WERI-Rb-1 (cell line): ENCODE measurements around the gene EVPLL.
"Not testable (repeated sequence)": the region's sequence is repeated elsewhere in the genome, so short reads cannot be mapped to it uniquely, and the experiment has no call there.

Source experiments
- DNase-seq: peaks from one replicate; pipeline ENCODE4 v3.0.0-alpha.2; 2020
- H3K27ac ChIP-seq: fragments of 250-450 bp; sonication (Bioruptor Pico); 2 replicates; pipeline ENCODE4 v1.5.1; 2020; ENCODE audit warnings: mild to moderate bottlenecking, moderate library complexity
- H3K27me3 ChIP-seq: fragments of 250-450 bp; sonication (Bioruptor Pico); 2 replicates; pipeline ENCODE4 v1.5.1; 2021; ENCODE audit warnings: mild to moderate bottlenecking, low read depth, moderate library complexity; ENCODE audit not compliant: insufficient read depth, severe bottlenecking
- H3K36me3 ChIP-seq: fragments of 250-450 bp; sonication (Bioruptor Pico); 2 replicates; pipeline ENCODE4 v1.5.1; 2020; ENCODE audit warnings: mild to moderate bottlenecking, moderate library complexity
- H3K4me3 ChIP-seq: 2 replicates; pipeline ENCODE4 v1.5.1; 2011; ENCODE audit warnings: low read depth, mild to moderate bottlenecking, control low read depth, low read length
- H3K9me3 ChIP-seq: fragments of 250-450 bp; sonication (Bioruptor Pico); 2 replicates; pipeline ENCODE4 v1.5.1; 2021; ENCODE audit warnings: mild to moderate bottlenecking, moderate library complexity; ENCODE audit not compliant: severe bottlenecking
- TF ChIP-seq, protein P1 (sequence below): IDR thresholded peaks from 2 replicates; pipeline ENCODE4 v1.5.1; 2011; ENCODE audit warnings: low read depth, mild to moderate bottlenecking, control low read depth, inconsistent platforms, low read length

EVPLL gene

DNA sequence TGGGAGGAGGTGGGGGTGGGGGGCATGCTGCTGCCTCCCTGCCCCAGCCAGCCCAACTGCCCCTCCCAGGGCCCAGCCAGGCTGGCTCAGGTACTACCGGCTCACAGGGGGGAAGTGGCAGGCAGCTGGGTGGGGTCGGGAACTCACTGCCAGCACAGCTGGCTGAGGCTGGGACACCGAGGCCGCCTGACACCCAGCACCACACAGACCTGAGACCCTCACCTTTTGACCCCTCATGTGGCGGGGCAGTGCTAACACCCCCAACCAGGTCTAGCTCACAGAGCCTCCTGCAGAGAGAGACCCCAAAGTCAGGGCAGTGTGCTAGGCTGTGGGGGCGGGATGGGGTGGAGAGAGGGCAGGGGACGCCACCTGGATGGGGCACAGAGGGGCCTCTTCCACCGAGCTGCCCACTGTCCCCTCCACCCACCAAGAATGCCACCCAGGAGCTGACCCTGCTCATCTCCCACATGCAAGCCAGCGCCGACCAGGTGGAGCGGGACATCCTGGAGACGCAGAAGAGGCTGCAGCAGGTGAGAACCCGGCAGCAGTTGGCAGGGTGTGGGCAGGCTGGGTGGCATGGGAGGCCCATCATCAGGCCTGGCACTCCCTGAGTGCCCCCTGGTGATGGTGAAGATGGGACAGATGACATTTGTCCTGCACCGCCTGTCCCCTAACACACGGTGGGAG lies 3.0 kb downstream of the EVPLL start:
- TF ChIP-seq, protein P1, sequence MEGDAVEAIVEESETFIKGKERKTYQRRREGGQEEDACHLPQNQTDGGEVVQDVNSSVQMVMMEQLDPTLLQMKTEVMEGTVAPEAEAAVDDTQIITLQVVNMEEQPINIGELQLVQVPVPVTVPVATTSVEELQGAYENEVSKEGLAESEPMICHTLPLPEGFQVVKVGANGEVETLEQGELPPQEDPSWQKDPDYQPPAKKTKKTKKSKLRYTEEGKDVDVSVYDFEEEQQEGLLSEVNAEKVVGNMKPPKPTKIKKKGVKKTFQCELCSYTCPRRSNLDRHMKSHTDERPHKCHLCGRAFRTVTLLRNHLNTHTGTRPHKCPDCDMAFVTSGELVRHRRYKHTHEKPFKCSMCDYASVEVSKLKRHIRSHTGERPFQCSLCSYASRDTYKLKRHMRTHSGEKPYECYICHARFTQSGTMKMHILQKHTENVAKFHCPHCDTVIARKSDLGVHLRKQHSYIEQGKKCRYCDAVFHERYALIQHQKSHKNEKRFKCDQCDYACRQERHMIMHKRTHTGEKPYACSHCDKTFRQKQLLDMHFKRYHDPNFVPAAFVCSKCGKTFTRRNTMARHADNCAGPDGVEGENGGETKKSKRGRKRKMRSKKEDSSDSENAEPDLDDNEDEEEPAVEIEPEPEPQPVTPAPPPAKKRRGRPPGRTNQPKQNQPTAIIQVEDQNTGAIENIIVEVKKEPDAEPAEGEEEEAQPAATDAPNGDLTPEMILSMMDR = no peak
- Histone ChIP-seq H3K27me3 (no peaks in the 10 kb centered on the region), H3K4me3 (no peak overlapping the region), H3K9me3 (no peaks in the 10 kb centered on the region), H3K36me3 (no peaks in the 10 kb centered on the region), H3K27ac (no peak overlapping the region)
- no peak for DNase-seq

DNA sequence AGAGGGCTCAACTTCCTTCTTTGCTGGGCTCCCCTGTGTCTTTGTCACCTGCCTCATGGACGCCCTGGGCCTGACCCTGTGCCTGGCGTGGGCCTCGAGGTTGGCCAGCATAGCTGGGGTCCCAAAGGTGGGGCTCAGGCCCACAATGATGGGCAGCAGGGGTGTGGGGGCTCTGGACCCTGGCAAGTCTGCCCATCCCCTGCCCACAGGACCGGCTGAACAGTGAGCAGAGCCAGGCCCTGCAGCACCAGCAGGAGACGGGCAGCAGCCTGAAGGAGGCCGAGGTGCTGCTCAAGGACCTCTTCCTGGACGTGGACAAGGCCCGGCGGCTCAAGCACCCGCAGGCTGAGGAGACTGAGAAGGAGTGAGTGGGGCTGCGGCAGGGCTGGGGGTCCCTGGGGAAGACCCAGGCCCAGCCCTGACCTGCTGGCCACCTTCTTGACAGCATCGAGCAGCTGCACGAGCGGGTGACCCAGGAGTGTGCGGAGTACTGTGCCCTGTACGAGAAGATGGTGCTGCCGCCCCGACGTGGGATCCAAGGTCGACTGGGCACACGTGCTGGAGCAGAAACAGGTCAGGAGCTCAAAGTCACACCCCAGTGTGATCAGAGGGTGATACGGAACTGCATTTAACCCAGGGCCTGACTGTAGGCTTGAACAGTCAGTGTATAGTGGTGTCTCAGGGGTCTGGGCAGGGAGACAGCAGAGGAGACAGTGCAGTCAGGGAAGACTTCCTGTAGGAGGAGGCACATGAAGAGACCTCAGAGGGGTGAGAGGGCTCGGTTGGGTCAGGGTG lies 3.8 kb downstream of the EVPLL start:
- no peaks in the 10 kb centered on the region for H3K36me3 ChIP-seq
- no peak for DNase-seq
- no peak overlapping the region for H3K4me3 ChIP-seq
- H3K27ac ChIP-seq = no peak overlapping the region
- H3K27me3 ChIP-seq = no peaks in the 10 kb centered on the region
- no peaks in the 10 kb centered on the region for H3K9me3 ChIP-seq
- TF ChIP-seq, protein P1 = no peak

GRCh38 chr17:18381953-18382245 lies 4.3 kb downstream of the EVPLL start:
- Histone ChIP-seq H3K9me3 (no peaks in the 10 kb centered on the region), H3K4me3 (no peak overlapping the region), H3K27me3 (no peaks in the 10 kb centered on the region), H3K27ac (no peak overlapping the region), H3K36me3 (no peaks in the 10 kb centered on the region)
- TF ChIP-seq, protein P1 = no peak
- no peak for DNase-seq

GRCh38 chr17:18382441-18383078 lies 5.0 kb downstream of the EVPLL start:
- TF ChIP-seq, protein P1 = no peak
- no peak for DNase-seq

GRCh38 chr17:18383079-18383481 lies 5.5 kb downstream of the EVPLL start:
- not testable (repeated sequence) for H3K36me3 ChIP-seq, DNase-seq, H3K27ac ChIP-seq, H3K9me3 ChIP-seq, H3K27me3 ChIP-seq, H3K4me3 ChIP-seq

More at GRCh38 chr17:18382441-18383078, 5.0 kb downstream of the EVPLL start:
- Histone ChIP-seq H3K4me3 (no peak overlapping the region), H3K36me3 (no peaks in the 10 kb centered on the region), H3K9me3 (no peaks in the 10 kb centered on the region), H3K27ac (no peak overlapping the region), H3K27me3 (no peaks in the 10 kb centered on the region)

- not testable (repeated sequence) for H3K4me3 ChIP-seq, H3K9me3 ChIP-seq, DNase-seq, H3K27ac ChIP-seq, H3K36me3 ChIP-seq, H3K27me3 ChIP-seq
These were observed 6.7 kb downstream of the EVPLL start for GRCh38 chr17:18384271-18384670.

- H3K4me3 ChIP-seq, H3K27me3 ChIP-seq: not testable (repeated sequence)
These were observed 10.0 kb downstream of the EVPLL start for GRCh38 chr17:18387583-18387982.

GRCh38 chr17:18388266-18388665 lies 10.7 kb downstream of the EVPLL start:
- H3K4me3 ChIP-seq, H3K36me3 ChIP-seq, H3K27me3 ChIP-seq, DNase-seq, H3K27ac ChIP-seq, H3K9me3 ChIP-seq: not testable (repeated sequence)

More at GRCh38 chr17:18387583-18387982, 10.0 kb downstream of the EVPLL start:
- not testable (repeated sequence) for DNase-seq, H3K36me3 ChIP-seq, H3K27ac ChIP-seq, H3K9me3 ChIP-seq

- not testable (repeated sequence) for H3K4me3 ChIP-seq, H3K27ac ChIP-seq, H3K36me3 ChIP-seq, DNase-seq, H3K27me3 ChIP-seq, H3K9me3 ChIP-seq
These were observed 11.2 kb downstream of the EVPLL start for GRCh38 chr17:18388728-18389127.

GRCh38 chr17:18401872-18402590 lies 24.5 kb downstream of the EVPLL start:
- H3K36me3 ChIP-seq, DNase-seq, H3K4me3 ChIP-seq, H3K27ac ChIP-seq, H3K9me3 ChIP-seq, H3K27me3 ChIP-seq: not testable (repeated sequence)
